ENCODE results near the gene SLC7A1.

Gene SLC7A1

GRCh38 chr13:29491248-29491647 lies 104.2 kb downstream of the SLC7A1 start:
- no peak overlapping the region for H3K4me2 ChIP-seq (ENCODE audit: low read length)
- no peaks in the 10 kb centered on the region for H3K9me3 ChIP-seq (ENCODE audit: control insufficient read depth, insufficient read depth, low read length)
- H3K27ac ChIP-seq (ENCODE audit: low read depth, low read length): no peak overlapping the region
- peaks cover 22% of the 10 kb centered on the region for H3K4me1 ChIP-seq (ENCODE audit: control insufficient read depth, low read length)
- 0 out of 2 replicates have a peak, but pooled peaks cover 2% of the 10 kb centered on the region for H3F3A ChIP-seq (ENCODE audit: control insufficient read depth, insufficient read depth)
- H3K9me2 ChIP-seq (replicated peaks; ENCODE audit: control insufficient read depth, low read length): no peaks in the 10 kb centered on the region
- no peaks in the 10 kb centered on the region for H3K36me3 ChIP-seq (ENCODE audit: control insufficient read depth, low read length)
- no peak overlapping the region for H3K4me3 ChIP-seq (ENCODE audit: low read length)
- TF ChIP-seq CTCF (IDR thresholded peaks at IDR 0.05; ENCODE audit: low read depth, low read length, poor library complexity, severe bottlenecking) (no peak), EZH2phosphoT487 (IDR thresholded peaks at IDR 0.05; ENCODE audit: borderline replicate concordance, low read length) (no peak)
- peaks cover 4% of the 10 kb centered on the region for H4K20me1 ChIP-seq (ENCODE audit: control insufficient read depth, insufficient read depth, low read depth, low read length)
- H3K79me2 ChIP-seq (ENCODE audit: control insufficient read depth, low read length): no peaks in the 10 kb centered on the region
- peaks cover 29% of the 10 kb centered on the region for H3K27me3 ChIP-seq (ENCODE audit: control insufficient read depth, low read length)

GRCh38 chr13:29490561-29490885 lies 105.0 kb downstream of the SLC7A1 start:
- peaks cover 14% of the 10 kb centered on the region for H3K4me1 ChIP-seq (ENCODE audit: control insufficient read depth, low read length)
- no peak for TF ChIP-seq CTCF (IDR thresholded peaks at IDR 0.05; ENCODE audit: low read depth, low read length, poor library complexity, severe bottlenecking)
- no peak for TF ChIP-seq EZH2phosphoT487 (IDR thresholded peaks at IDR 0.05; ENCODE audit: borderline replicate concordance, low read length)
- no peaks in the 10 kb centered on the region for H3K79me2 ChIP-seq (ENCODE audit: control insufficient read depth, low read length)
- H4K20me1 ChIP-seq (ENCODE audit: control insufficient read depth, insufficient read depth, low read depth, low read length): no peaks in the 10 kb centered on the region
- no peak overlapping the region for H3K27ac ChIP-seq (ENCODE audit: low read depth, low read length)
- no peaks in the 10 kb centered on the region for H3K36me3 ChIP-seq (ENCODE audit: control insufficient read depth, low read length)
- peaks cover 30% of the 10 kb centered on the region for H3K27me3 ChIP-seq (ENCODE audit: control insufficient read depth, low read length)
- H3K9me3 ChIP-seq (ENCODE audit: control insufficient read depth, insufficient read depth, low read length): no peaks in the 10 kb centered on the region
- no peak overlapping the region for H3K4me3 ChIP-seq (ENCODE audit: low read length)
- no peaks in the 10 kb centered on the region for H3K9me2 ChIP-seq (replicated peaks; ENCODE audit: control insufficient read depth, low read length)
- H3F3A ChIP-seq (ENCODE audit: control insufficient read depth, insufficient read depth): 0 out of 2 replicates have a peak, but pooled peaks cover 2% of the 10 kb centered on the region
- H3K4me2 ChIP-seq (ENCODE audit: low read length): no peak overlapping the region

- Histone ChIP-seq H3F3A (ENCODE audit: control insufficient read depth, insufficient read depth) (no peaks in the 10 kb centered on the region), H3K36me3 (ENCODE audit: control insufficient read depth, low read length) (no peaks in the 10 kb centered on the region), H3K9me2 (replicated peaks; ENCODE audit: control insufficient read depth, low read length) (no peaks in the 10 kb centered on the region), H3K79me2 (ENCODE audit: control insufficient read depth, low read length) (no peaks in the 10 kb centered on the region), H3K27me3 (ENCODE audit: control insufficient read depth, low read length) (peaks cover 32% of the 10 kb centered on the region), H3K4me3 (ENCODE audit: low read length) (no peak overlapping the region), H3K4me1 (ENCODE audit: control insufficient read depth, low read length) (peaks cover 8% of the 10 kb centered on the region), H3K27ac (ENCODE audit: low read depth, low read length) (no peak overlapping the region), H4K20me1 (ENCODE audit: control insufficient read depth, insufficient read depth, low read depth, low read length) (no peaks in the 10 kb centered on the region), H3K9me3 (ENCODE audit: control insufficient read depth, insufficient read depth, low read length) (no peaks in the 10 kb centered on the region), H3K4me2 (ENCODE audit: low read length) (no peak overlapping the region)
- no peak for TF ChIP-seq CTCF (IDR thresholded peaks at IDR 0.05; ENCODE audit: low read depth, low read length, poor library complexity, severe bottlenecking)
- no peak for TF ChIP-seq EZH2phosphoT487 (IDR thresholded peaks at IDR 0.05; ENCODE audit: borderline replicate concordance, low read length)
These were observed 105.6 kb downstream of the SLC7A1 start for GRCh38 chr13:29489650-29490560.

Measured in DOHH2 (cell line).